CD14-positive monocyte (primary cell): ENCODE results near the gene MSANTD3. TPM values are rescaled to one million over a fixed set of nuclear protein-coding genes. Genes with fewer than 3 reads are reported as not detected.

Experiments
- DNase-seq, 3 donors: peaks; one replicate each; pipeline ENCODE4 v3.0.0-alpha.2; 2011 to 2022
- H2AFZ ChIP-seq: 2 replicates; pipeline ENCODE4 v1.6.0; 2012; ENCODE audit warnings: mild to moderate bottlenecking, low read depth, low read length, inconsistent platforms; ENCODE audit not compliant: insufficient read depth, poor library complexity, severe bottlenecking
- H3K27ac ChIP-seq, 2 donors: 1 replicate in 1 of 2; 2 replicates in 1 of 2; pipeline ENCODE4 v1.5.1; 2012 to 2013; ENCODE audit warnings: low read length in 2 of 2, control low read depth in 1 of 2, inconsistent platforms in 1 of 2, low read depth in 1 of 2, mild to moderate bottlenecking in 1 of 2
- H3K27me3 ChIP-seq, 2 donors: one replicate each; pipeline versions ENCODE4 v1.6.0 to v1.6.1; 2011 to 2013; ENCODE audit warnings: low read length in 2 of 2; ENCODE audit not compliant: control insufficient read depth in 2 of 2, insufficient read depth in 2 of 2
- H3K36me3 ChIP-seq, 2 donors: replicated peaks in 1 of 2; 1 replicate in 1 of 2; 2 replicates in 1 of 2; pipeline versions ENCODE4 v1.5.1 to v1.6.1; 2012 to 2013; ENCODE audit warnings: low read length in 2 of 2, control low read depth in 1 of 2, inconsistent platforms in 1 of 2, mild to moderate bottlenecking in 1 of 2; ENCODE audit not compliant: insufficient read depth in 2 of 2, control insufficient read depth in 1 of 2
- H3K4me1 ChIP-seq, 2 donors: 1 replicate in 1 of 2; 2 replicates in 1 of 2; pipeline versions ENCODE4 v1.5.1 to v1.6.1; 2012 to 2013; ENCODE audit warnings: low read length in 2 of 2, control low read depth in 1 of 2, inconsistent platforms in 1 of 2, mild to moderate bottlenecking in 1 of 2, moderate library complexity in 1 of 2; ENCODE audit not compliant: insufficient read depth in 2 of 2, control insufficient read depth in 1 of 2
- H3K4me2 ChIP-seq: replicated peaks from 2 replicates; pipeline ENCODE3; 2012; ENCODE audit warnings: low read length, moderate library complexity, mild to moderate bottlenecking; ENCODE audit not compliant: poor library complexity, severe bottlenecking; ENCODE audit errors: extremely low read depth
- H3K4me3 ChIP-seq, 3 experiments: fragments of 200-600 bp in 1 of 3; sonication (generic) in 1 of 3; replicated peaks in 1 of 3; 1 replicate in 2 of 3; 2 replicates in 1 of 3; pipeline ENCODE4 v1.5.1; 2011 to 2013; ENCODE audit warnings: low read length in 3 of 3, mild to moderate bottlenecking in 3 of 3, control low read depth in 2 of 3, low read depth in 2 of 3, inconsistent platforms in 1 of 3, moderate library complexity in 1 of 3
- H3K79me2 ChIP-seq: 2 replicates; pipeline ENCODE4 v1.6.0; 2012; ENCODE audit warnings: mild to moderate bottlenecking, control low read depth, inconsistent platforms, low read length, moderate library complexity; ENCODE audit not compliant: insufficient read depth
- H3K9ac ChIP-seq: 2 replicates; pipeline ENCODE4 v1.6.0; 2017; ENCODE audit warnings: low read length, mild to moderate bottlenecking; ENCODE audit not compliant: insufficient read depth, poor library complexity, severe bottlenecking
- H3K9me3 ChIP-seq, 2 donors: replicated peaks in 1 of 2; 1 replicate in 1 of 2; 2 replicates in 1 of 2; pipeline versions ENCODE4 v1.5.1 to v1.6.1; 2012 to 2013; ENCODE audit warnings: low read length in 2 of 2, control low read depth in 1 of 2; ENCODE audit not compliant: control insufficient read depth in 1 of 2, insufficient read depth in 1 of 2
- H4K20me1 ChIP-seq: 2 replicates; pipeline ENCODE4 v1.6.0; 2012; ENCODE audit warnings: mild to moderate bottlenecking, low read length, control low read depth, moderate library complexity; ENCODE audit not compliant: insufficient read depth
- H3K27ac Mint-ChIP-seq, 7 donors: one replicate each; pipeline ENCODE4 v1.8.0; 2020; ENCODE audit warnings: mild to moderate bottlenecking in 7 of 7, mixed read lengths in 7 of 7, moderate library complexity in 6 of 7, inconsistent platforms in 2 of 7
- H3K27me3 Mint-ChIP-seq, 3 donors: one replicate each; pipeline ENCODE4 v1.8.0; 2021 to 2022; ENCODE audit warnings: low read depth in 3 of 3, mild to moderate bottlenecking in 3 of 3, mixed read lengths in 3 of 3, moderate library complexity in 3 of 3, inconsistent platforms in 1 of 3
- H3K36me3 Mint-ChIP-seq, 2 donors: one replicate each; pipeline ENCODE4 v1.8.0; 2020; ENCODE audit warnings: mixed read lengths in 2 of 2, inconsistent platforms in 1 of 2, mild to moderate bottlenecking in 1 of 2
- H3K4me1 Mint-ChIP-seq: one replicate; pipeline ENCODE4 v1.8.0; 2020; ENCODE audit warnings: mild to moderate bottlenecking, mixed read lengths
- H3K4me3 Mint-ChIP-seq, 2 donors: one replicate each; pipeline ENCODE4 v1.8.0; 2020; ENCODE audit warnings: mild to moderate bottlenecking in 2 of 2, mixed read lengths in 2 of 2, moderate library complexity in 1 of 2
- H3K9me3 Mint-ChIP-seq, 7 donors: one replicate each; pipeline ENCODE4 v1.8.0; 2020 to 2022; ENCODE audit warnings: mixed read lengths in 7 of 7, mild to moderate bottlenecking in 6 of 7, moderate library complexity in 6 of 7, inconsistent platforms in 2 of 7
- CTCF ChIP-seq: fragments of 200-600 bp; IDR thresholded peaks from one replicate; pipeline ENCODE4 v1.8.0; 2022; ENCODE audit warnings: antibody characterized with exemption, mild to moderate bottlenecking
- WGBS: methylation state at CpG from one replicate; pipeline ENCODE4 v1.1.5; 2013; ENCODE audit warnings: missing lambda C conversion rate; ENCODE audit not compliant: insufficient coverage; 5-methylcytosine and 5-hydroxymethylcytosine counted together
- intact Hi-C, 2 donors: fragments of 100-400 bp; cut with micrococcal nuclease; formaldehyde crosslinking; loops; one replicate each; pipeline versions ENCODE4 v1.15.0 to v1.15.1; 2023
- polyA plus RNA-seq, 3 donors: library from polyadenylated mRNA; depleted of rRNA in 1 of 3; unstranded in 2 of 3; stranded (reverse) in 1 of 3; fragments of 300-500 nt in 2 of 3; fragments of >200 nt in 1 of 3; fragmentation: Illumina TruSeq in 2 of 3; gene quantifications; 1 replicate in 2 of 3; 2 replicates in 1 of 3; pipeline ENCODE4 v1.2.3, GENCODE V29; 2012 to 2021

Gene MSANTD3
- polyA plus RNA-seq, 3 donors, result 0.82 to 1.7 (median 1.1) TPM

DNA sequence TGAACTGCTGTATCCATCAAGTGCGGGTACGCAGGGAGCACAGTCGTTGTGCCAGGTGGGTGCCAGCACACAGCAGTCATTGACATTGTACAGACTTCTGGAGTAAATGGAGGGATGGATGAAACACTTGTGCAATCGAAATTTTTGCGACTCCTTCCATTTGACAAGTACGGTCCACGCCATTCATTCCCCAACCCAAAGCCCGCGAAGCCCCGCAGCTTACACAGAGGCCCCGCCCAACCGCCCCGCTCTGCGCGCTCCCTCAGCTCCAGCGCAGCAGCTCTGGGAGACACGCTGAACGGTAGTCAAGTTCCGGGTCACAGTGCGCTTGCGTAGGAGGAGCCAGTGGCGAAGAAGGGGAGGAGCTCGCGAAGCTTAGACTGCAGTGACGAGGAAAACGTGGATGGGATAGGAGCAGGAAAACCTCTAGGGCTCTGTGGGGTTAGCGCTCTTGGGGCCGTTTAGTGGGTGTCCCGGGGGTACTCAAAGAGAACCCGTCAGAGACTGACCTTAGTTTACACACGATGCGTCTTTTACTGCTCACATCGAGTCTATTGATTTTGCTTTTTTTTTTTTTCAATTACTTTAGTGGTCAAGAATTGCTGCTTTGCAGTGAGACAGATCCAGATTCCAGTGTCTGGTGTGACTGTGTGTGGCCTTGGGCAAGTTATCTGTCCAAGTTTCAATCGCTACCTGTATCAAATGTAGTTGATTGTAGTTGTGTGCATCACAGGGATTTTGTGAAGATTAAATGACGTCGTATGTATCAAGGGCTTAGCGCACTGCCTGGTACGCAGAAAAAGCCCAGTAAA is 15.3 kb upstream of the MSANTD3 start:
- peak overlapping the region; percentile 34 to 86 (median 79) for H3K27ac Mint-ChIP-seq
- H3K4me1 Mint-ChIP-seq, result peaks cover 22% of the 10 kb centered on the region
- H3K4me3 Mint-ChIP-seq, result peak overlapping the region; percentile 87 to 95
- Histone ChIP-seq H3K27me3 (no peaks in the 10 kb centered on the region), H3K9me3 (no peaks in the 10 kb centered on the region), H2AFZ (peak overlapping the region; percentile 93), H3K9ac (peak overlapping the region; percentile 28), H3K4me2 (peak overlapping the region; percentile 85), H3K4me3 (peak overlapping the region; percentile 36 to 83 (median 41)), H4K20me1 (no peaks in the 10 kb centered on the region), H3K27ac (peak overlapping the region in 1 of 2 donors; percentile 65), H3K36me3 (no peaks in the 10 kb centered on the region), H3K4me1 (peaks cover 22% of the 10 kb centered on the region in 2 donors), H3K79me2 (no peaks in the 10 kb centered on the region)
- no peak for TF ChIP-seq CTCF
- intact Hi-C loops, result loop anchor here in 1 of 2 donors (10.0 kb wide), 1 partner anchor 47 kb away; no protein-coding TSS in a partner anchor
- DNase-seq, result peak; percentile 79 to 90 (median 89)
- H3K9me3 Mint-ChIP-seq, result peaks cover 0 to 5% (median 3%) of the 10 kb centered on the region in 7 donors
- no peaks in the 10 kb centered on the region for H3K36me3 Mint-ChIP-seq
- 14% methylated on average over 33 of the region's 38 CpGs for WGBS
- H3K27me3 Mint-ChIP-seq, result peaks cover 2 to 6% (median 2%) of the 10 kb centered on the region in 3 donors

- peaks cover 22% of the 10 kb centered on the region in 2 donors for H3K4me1 ChIP-seq
- WGBS, result 100% methylated on average over 5 of the region's 5 CpGs
- H3K27me3 Mint-ChIP-seq, result peaks cover 2 to 6% (median 2%) of the 10 kb centered on the region in 3 donors
These were observed 13.0 kb upstream of the MSANTD3 start for GRCh38 chr9:100413839-100414420.

More at GRCh38 chr9:100413839-100414420, 13.0 kb upstream of the MSANTD3 start:
- Histone ChIP-seq H3K27me3 (peaks cover 0 to 4% of the 10 kb centered on the region in 2 donors), H3K9me3 (no peaks in the 10 kb centered on the region), H3K36me3 (no peaks in the 10 kb centered on the region), H3K79me2 (no peaks in the 10 kb centered on the region), H3K9ac (no peak overlapping the region), H3K4me3 (no peak overlapping the region), H2AFZ (no peak overlapping the region), H3K27ac (no peak overlapping the region), H4K20me1 (no peaks in the 10 kb centered on the region), H3K4me2 (no peak overlapping the region)
- peaks cover 0 to 5% (median 3%) of the 10 kb centered on the region in 7 donors for H3K9me3 Mint-ChIP-seq
- H3K4me1 Mint-ChIP-seq, result peaks cover 22% of the 10 kb centered on the region
- H3K27ac Mint-ChIP-seq, result no peak overlapping the region
- intact Hi-C loops, result loop anchor here in 1 of 2 donors (10.0 kb wide), 1 partner anchor 49 kb away; no protein-coding TSS in a partner anchor
- DNase-seq, result no peak
- H3K36me3 Mint-ChIP-seq, result no peaks in the 10 kb centered on the region
- TF ChIP-seq CTCF, result no peak
- no peak overlapping the region for H3K4me3 Mint-ChIP-seq
